GM23338 (cell line): ENCODE results near the gene TMEM88.

Source experiments
- CREB1 ChIP-seq: fragments of 250-450 bp; sonication (Bioruptor Pico); IDR thresholded peaks from 2 replicates; pipeline ENCODE4 v1.5.0; 2020; ENCODE audit warnings: low read depth, mild to moderate bottlenecking, moderate library complexity
- CTCF ChIP-seq, 2 experiments: fragments of 200-600 bp in 1 of 2; sonication (generic) in 1 of 2; conservative IDR thresholded peaks; 2 replicates each; pipeline versions ENCODE4 v1.5.1 to v1.6.1; 2016 to 2017; ENCODE audit warnings: antibody characterized with exemption in 2 of 2, low read depth in 2 of 2, mild to moderate bottlenecking in 2 of 2, moderate library complexity in 1 of 2
- EZH2 ChIP-seq: fragments of 200-600 bp; sonication (generic); IDR thresholded peaks from one replicate; pipeline ENCODE4 v1.8.0; 2017; ENCODE audit warnings: antibody characterized with exemption, mild to moderate bottlenecking, low read depth; ENCODE audit not compliant: unreplicated experiment
- EZH2phosphoT487 ChIP-seq: fragments of 200-600 bp; sonication (generic); IDR thresholded peaks from one replicate; pipeline ENCODE4 v1.8.1; 2018; ENCODE audit warnings: antibody characterized with exemption; ENCODE audit not compliant: unreplicated experiment
- JUNB ChIP-seq: IDR thresholded peaks from one replicate; pipeline ENCODE4 v1.6.1; 2016; ENCODE audit warnings: antibody characterized with exemption; ENCODE audit not compliant: unreplicated experiment
- NANOG ChIP-seq: IDR thresholded peaks from 2 replicates; pipeline ENCODE4 v1.6.1; 2016; ENCODE audit warnings: antibody characterized with exemption, borderline replicate concordance
- POLR2AphosphoS5 ChIP-seq: IDR thresholded peaks from 2 replicates; pipeline ENCODE4 v1.6.1; 2016; ENCODE audit warnings: antibody characterized with exemption, low read depth
- TF ChIP-seq, protein P1 (sequence below): IDR thresholded peaks from one replicate; pipeline ENCODE4 v1.6.1; 2018; ENCODE audit warnings: antibody characterized with exemption; ENCODE audit not compliant: unreplicated experiment
- TF ChIP-seq, protein P2 (sequence below): IDR thresholded peaks from 2 replicates; pipeline ENCODE4 v1.6.1; 2016; ENCODE audit warnings: antibody characterized with exemption
- TF ChIP-seq, protein P3 (sequence below): fragments of 250-450 bp; sonication (Bioruptor Pico); IDR thresholded peaks from 2 replicates; pipeline ENCODE4 v1.5.0; 2020; ENCODE audit warnings: mild to moderate bottlenecking, moderate library complexity

- TF ChIP-seq CTCF (conservative IDR thresholded peaks at IDR 0.05; ENCODE audit: low read depth in 2 of 2), result no peak
- TF ChIP-seq, protein P1, sequence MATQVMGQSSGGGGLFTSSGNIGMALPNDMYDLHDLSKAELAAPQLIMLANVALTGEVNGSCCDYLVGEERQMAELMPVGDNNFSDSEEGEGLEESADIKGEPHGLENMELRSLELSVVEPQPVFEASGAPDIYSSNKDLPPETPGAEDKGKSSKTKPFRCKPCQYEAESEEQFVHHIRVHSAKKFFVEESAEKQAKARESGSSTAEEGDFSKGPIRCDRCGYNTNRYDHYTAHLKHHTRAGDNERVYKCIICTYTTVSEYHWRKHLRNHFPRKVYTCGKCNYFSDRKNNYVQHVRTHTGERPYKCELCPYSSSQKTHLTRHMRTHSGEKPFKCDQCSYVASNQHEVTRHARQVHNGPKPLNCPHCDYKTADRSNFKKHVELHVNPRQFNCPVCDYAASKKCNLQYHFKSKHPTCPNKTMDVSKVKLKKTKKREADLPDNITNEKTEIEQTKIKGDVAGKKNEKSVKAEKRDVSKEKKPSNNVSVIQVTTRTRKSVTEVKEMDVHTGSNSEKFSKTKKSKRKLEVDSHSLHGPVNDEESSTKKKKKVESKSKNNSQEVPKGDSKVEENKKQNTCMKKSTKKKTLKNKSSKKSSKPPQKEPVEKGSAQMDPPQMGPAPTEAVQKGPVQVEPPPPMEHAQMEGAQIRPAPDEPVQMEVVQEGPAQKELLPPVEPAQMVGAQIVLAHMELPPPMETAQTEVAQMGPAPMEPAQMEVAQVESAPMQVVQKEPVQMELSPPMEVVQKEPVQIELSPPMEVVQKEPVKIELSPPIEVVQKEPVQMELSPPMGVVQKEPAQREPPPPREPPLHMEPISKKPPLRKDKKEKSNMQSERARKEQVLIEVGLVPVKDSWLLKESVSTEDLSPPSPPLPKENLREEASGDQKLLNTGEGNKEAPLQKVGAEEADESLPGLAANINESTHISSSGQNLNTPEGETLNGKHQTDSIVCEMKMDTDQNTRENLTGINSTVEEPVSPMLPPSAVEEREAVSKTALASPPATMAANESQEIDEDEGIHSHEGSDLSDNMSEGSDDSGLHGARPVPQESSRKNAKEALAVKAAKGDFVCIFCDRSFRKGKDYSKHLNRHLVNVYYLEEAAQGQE, result no peak
- TF ChIP-seq POLR2AphosphoS5, result no peak
- no peak for TF ChIP-seq EZH2
- no peak for TF ChIP-seq EZH2phosphoT487
- TF ChIP-seq CREB1 (CRISPR knock-in tag), result no peak
- TF ChIP-seq, protein P2, sequence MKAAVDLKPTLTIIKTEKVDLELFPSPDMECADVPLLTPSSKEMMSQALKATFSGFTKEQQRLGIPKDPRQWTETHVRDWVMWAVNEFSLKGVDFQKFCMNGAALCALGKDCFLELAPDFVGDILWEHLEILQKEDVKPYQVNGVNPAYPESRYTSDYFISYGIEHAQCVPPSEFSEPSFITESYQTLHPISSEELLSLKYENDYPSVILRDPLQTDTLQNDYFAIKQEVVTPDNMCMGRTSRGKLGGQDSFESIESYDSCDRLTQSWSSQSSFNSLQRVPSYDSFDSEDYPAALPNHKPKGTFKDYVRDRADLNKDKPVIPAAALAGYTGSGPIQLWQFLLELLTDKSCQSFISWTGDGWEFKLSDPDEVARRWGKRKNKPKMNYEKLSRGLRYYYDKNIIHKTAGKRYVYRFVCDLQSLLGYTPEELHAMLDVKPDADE, result no peak
- no peak for TF ChIP-seq NANOG
- TF ChIP-seq JUNB, result no peak
- TF ChIP-seq, protein P3, sequence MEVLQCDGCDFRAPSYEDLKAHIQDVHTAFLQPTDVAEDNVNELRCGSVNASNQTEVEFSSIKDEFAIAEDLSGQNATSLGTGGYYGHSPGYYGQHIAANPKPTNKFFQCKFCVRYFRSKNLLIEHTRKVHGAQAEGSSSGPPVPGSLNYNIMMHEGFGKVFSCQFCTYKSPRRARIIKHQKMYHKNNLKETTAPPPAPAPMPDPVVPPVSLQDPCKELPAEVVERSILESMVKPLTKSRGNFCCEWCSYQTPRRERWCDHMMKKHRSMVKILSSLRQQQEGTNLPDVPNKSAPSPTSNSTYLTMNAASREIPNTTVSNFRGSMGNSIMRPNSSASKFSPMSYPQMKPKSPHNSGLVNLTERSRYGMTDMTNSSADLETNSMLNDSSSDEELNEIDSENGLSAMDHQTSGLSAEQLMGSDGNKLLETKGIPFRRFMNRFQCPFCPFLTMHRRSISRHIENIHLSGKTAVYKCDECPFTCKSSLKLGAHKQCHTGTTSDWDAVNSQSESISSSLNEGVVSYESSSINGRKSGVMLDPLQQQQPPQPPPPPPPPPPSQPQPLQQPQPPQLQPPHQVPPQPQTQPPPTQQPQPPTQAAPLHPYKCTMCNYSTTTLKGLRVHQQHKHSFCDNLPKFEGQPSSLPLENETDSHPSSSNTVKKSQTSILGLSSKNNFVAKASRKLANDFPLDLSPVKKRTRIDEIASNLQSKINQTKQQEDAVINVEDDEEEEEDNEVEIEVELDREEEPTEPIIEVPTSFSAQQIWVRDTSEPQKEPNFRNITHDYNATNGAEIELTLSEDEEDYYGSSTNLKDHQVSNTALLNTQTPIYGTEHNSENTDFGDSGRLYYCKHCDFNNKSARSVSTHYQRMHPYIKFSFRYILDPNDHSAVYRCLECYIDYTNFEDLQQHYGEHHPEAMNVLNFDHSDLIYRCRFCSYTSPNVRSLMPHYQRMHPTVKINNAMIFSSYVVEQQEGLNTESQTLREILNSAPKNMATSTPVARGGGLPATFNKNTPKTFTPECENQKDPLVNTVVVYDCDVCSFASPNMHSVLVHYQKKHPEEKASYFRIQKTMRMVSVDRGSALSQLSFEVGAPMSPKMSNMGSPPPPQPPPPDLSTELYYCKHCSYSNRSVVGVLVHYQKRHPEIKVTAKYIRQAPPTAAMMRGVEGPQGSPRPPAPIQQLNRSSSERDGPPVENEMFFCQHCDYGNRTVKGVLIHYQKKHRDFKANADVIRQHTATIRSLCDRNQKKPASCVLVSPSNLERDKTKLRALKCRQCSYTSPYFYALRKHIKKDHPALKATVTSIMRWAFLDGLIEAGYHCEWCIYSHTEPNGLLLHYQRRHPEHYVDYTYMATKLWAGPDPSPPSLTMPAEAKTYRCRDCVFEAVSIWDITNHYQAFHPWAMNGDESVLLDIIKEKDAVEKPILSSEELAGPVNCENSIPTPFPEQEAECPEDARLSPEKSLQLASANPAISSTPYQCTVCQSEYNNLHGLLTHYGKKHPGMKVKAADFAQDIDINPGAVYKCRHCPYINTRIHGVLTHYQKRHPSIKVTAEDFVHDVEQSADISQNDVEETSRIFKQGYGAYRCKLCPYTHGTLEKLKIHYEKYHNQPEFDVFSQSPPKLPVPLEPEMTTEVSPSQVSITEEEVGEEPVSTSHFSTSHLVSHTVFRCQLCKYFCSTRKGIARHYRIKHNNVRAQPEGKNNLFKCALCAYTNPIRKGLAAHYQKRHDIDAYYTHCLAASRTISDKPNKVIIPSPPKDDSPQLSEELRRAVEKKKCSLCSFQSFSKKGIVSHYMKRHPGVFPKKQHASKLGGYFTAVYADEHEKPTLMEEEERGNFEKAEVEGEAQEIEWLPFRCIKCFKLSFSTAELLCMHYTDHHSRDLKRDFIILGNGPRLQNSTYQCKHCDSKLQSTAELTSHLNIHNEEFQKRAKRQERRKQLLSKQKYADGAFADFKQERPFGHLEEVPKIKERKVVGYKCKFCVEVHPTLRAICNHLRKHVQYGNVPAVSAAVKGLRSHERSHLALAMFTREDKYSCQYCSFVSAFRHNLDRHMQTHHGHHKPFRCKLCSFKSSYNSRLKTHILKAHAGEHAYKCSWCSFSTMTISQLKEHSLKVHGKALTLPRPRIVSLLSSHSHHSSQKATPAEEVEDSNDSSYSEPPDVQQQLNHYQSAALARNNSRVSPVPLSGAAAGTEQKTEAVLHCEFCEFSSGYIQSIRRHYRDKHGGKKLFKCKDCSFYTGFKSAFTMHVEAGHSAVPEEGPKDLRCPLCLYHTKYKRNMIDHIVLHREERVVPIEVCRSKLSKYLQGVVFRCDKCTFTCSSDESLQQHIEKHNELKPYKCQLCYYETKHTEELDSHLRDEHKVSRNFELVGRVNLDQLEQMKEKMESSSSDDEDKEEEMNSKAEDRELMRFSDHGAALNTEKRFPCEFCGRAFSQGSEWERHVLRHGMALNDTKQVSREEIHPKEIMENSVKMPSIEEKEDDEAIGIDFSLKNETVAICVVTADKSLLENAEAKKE (CRISPR knock-in tag), result no peak
Measured at GRCh38 chr17:7848131-7848579, 6.7 kb upstream of the TMEM88 start.
